HCT116 (cell line): ENCODE measurements around the gene UGGT2. TPM values are rescaled to one million over a fixed set of nuclear protein-coding genes. Genes with fewer than 3 reads are reported as not detected.
"Not testable (repeated sequence)": the region's sequence is repeated elsewhere in the genome, so short reads cannot be mapped to it uniquely, and the experiment has no call there.

Experiments
- ATAC-seq: fragments of 200-7000 bp; cut with Tn5 transposase; 2 replicates; pipeline ENCODE4 v1.9.1; 2020; ENCODE audit warnings: mild to moderate bottlenecking, moderate library complexity
- BruUV-seq: library from RNA; stranded (reverse); fragments of 400-500 nt; replicated peaks from 2 replicates; lab custom pipeline; 2021; lab: Mats Ljungman, UMichigan
- CTCF ChIA-PET: fragments of 300-600 bp; sonication (Branson Sonifier 250); formaldehyde crosslinking; loops from one replicate; lab custom pipeline; 2021; ENCODE audit warnings: antibody characterized with exemption; lab: Charles Lee
- POLR2A ChIA-PET: fragments of 300-600, 350-600 bp; sonication (Branson Sonifier 250); formaldehyde crosslinking; loops from one replicate; lab custom pipeline; 2021; ENCODE audit warnings: antibody characterized with exemption; lab: Charles Lee
- RAD21 ChIA-PET, 2 experiments: fragments of 300-600 bp; sonication (Branson Sonifier 250); formaldehyde crosslinking; loops; one replicate each; lab custom pipeline; 2023; ENCODE audit warnings: low total read pairs in 2 of 2; ENCODE audit not compliant: uncharacterized antibody in 2 of 2, unreplicated experiment in 2 of 2, low non-redundant PET in 1 of 2; lab: Charles Lee
- DNase-seq: peaks from one replicate; pipeline ENCODE4 v3.0.0-alpha.2; 2010; ENCODE audit warnings: low read depth, low spot score
- H2AFZ ChIP-seq: fragments of 200-600 bp; shearing (Covaris generic), sonication (generic); 2 replicates; pipeline ENCODE4 v1.6.1; 2017; ENCODE audit warnings: low read depth, mixed run types, mixed read lengths, antibody characterized with exemption, low read length; ENCODE audit not compliant: poor library complexity, severe bottlenecking
- H3K27ac ChIP-seq: 2 replicates; pipeline ENCODE4 v1.5.1; 2012; ENCODE audit warnings: low read depth, low read length
- H3K27me3 ChIP-seq: fragments of 200-600 bp; sonication (generic); 2 replicates; pipeline ENCODE4 v1.6.1; 2016; ENCODE audit warnings: mixed run types, low read length, mixed read lengths; ENCODE audit not compliant: insufficient read depth
- H3K36me3 ChIP-seq, 2 experiments: fragments of 200-500 bp in 1 of 2; fragments of 200-600 bp in 1 of 2; sonication (Bioruptor generic) in 1 of 2; sonication (generic) in 1 of 2; 2 replicates each; pipeline versions ENCODE4 v1.5.1 to v1.6.1; 2014 to 2016; ENCODE audit warnings: low read length in 2 of 2, inconsistent platforms in 1 of 2, mixed read lengths in 1 of 2, mixed run types in 1 of 2; ENCODE audit not compliant: insufficient read depth in 2 of 2, control insufficient read depth in 1 of 2
- H3K4me1 ChIP-seq, 2 experiments: fragments of 200-600 bp in 1 of 2; sonication (generic) in 1 of 2; 2 replicates each; pipeline versions ENCODE4 v1.5.1 to v1.6.1; 2012 to 2017; ENCODE audit warnings: low read length in 2 of 2, inconsistent platforms in 1 of 2, mild to moderate bottlenecking in 1 of 2, mixed read lengths in 1 of 2, mixed run types in 1 of 2, moderate library complexity in 1 of 2; ENCODE audit not compliant: insufficient read depth in 2 of 2, control insufficient read depth in 1 of 2
- H3K4me2 ChIP-seq: fragments of 200-600 bp; sonication (generic); 2 replicates; pipeline ENCODE4 v1.6.1; 2017; ENCODE audit warnings: mixed run types, low read length, mixed read lengths
- H3K4me3 ChIP-seq, 2 experiments: fragments of 200-600 bp in 1 of 2; sonication (generic) in 1 of 2; replicated peaks in 1 of 2; 2 replicates each; pipeline ENCODE4 v1.5.1; 2011 to 2016; ENCODE audit warnings: low read length in 2 of 2, control low read depth in 1 of 2, low read depth in 1 of 2, mild to moderate bottlenecking in 1 of 2, mixed read lengths in 1 of 2, mixed run types in 1 of 2
- H3K79me2 ChIP-seq: fragments of 200-600 bp; sonication (generic); 2 replicates; pipeline ENCODE4 v1.6.1; 2017; ENCODE audit warnings: mild to moderate bottlenecking, mixed run types, low read length, moderate library complexity, mixed read lengths; ENCODE audit not compliant: insufficient read depth
- H3K9ac ChIP-seq: fragments of 200-600 bp; sonication (generic); 2 replicates; pipeline ENCODE4 v1.6.1; 2016; ENCODE audit warnings: low read length, mixed read lengths
- H3K9me2 ChIP-seq: fragments of 200-600 bp; sonication (generic), shearing (Covaris generic); 2 replicates; pipeline ENCODE4 v1.6.1; 2017; ENCODE audit warnings: mixed run types, mild to moderate bottlenecking, moderate library complexity; ENCODE audit not compliant: insufficient read depth
- H3K9me3 ChIP-seq, 2 experiments: fragments of 200-500 bp in 1 of 2; fragments of 200-600 bp in 1 of 2; sonication (Bioruptor generic) in 1 of 2; sonication (generic) in 1 of 2; 2 replicates each; pipeline ENCODE4 v1.6.1; 2014 to 2017; ENCODE audit warnings: low read length in 2 of 2, mixed read lengths in 2 of 2, inconsistent platforms in 1 of 2, low read depth in 1 of 2, mild to moderate bottlenecking in 1 of 2, mixed run types in 1 of 2, moderate library complexity in 1 of 2; ENCODE audit not compliant: control insufficient read depth in 1 of 2, insufficient read depth in 1 of 2
- H4K20me1 ChIP-seq: fragments of 200-600 bp; sonication (generic), shearing (Covaris generic); 2 replicates; pipeline ENCODE4 v1.6.1; 2017; ENCODE audit warnings: mixed run types, mild to moderate bottlenecking, moderate library complexity; ENCODE audit not compliant: insufficient read depth
- CBX3 ChIP-seq: IDR thresholded peaks from 2 replicates; pipeline ENCODE4 v1.6.1; 2012; ENCODE audit warnings: low read depth
- CEBPB ChIP-seq: IDR thresholded peaks from 2 replicates; pipeline ENCODE4 v1.6.1; 2012; ENCODE audit warnings: low read depth
- EGR1 ChIP-seq: IDR thresholded peaks from 2 replicates; pipeline ENCODE4 v1.6.1; 2012; ENCODE audit warnings: low read depth
- ELF1 ChIP-seq: IDR thresholded peaks from 2 replicates; pipeline ENCODE4 v1.6.1; 2012; ENCODE audit warnings: low read depth, borderline replicate concordance
- FOSL1 ChIP-seq: IDR thresholded peaks from 2 replicates; pipeline ENCODE4 v1.6.1; 2012; ENCODE audit warnings: low read depth
- JUND ChIP-seq: IDR thresholded peaks from 2 replicates; pipeline ENCODE4 v1.6.1; 2012
- POLR2A ChIP-seq: IDR thresholded peaks from 2 replicates; pipeline ENCODE4 v1.7.0; 2011; ENCODE audit warnings: borderline replicate concordance; ENCODE audit not compliant: insufficient read depth, insufficient read length; ENCODE audit errors: extremely low read depth
- ZNF274 ChIP-seq: fragments of 200-500 bp; sonication (Bioruptor generic); IDR thresholded peaks from 2 replicates; pipeline ENCODE4 v1.6.1; 2014; ENCODE audit warnings: mild to moderate bottlenecking, low read depth, low read length, inconsistent platforms
- intact Hi-C: fragments of 100-400 bp; cut with micrococcal nuclease; formaldehyde crosslinking; loops from 2 replicates; pipeline ENCODE4 v1.10.0; 2022
- total RNA-seq: library from RNA; stranded (reverse); gene quantifications from one replicate; pipeline ENCODE4 v1.2.1, GENCODE V29; 2021; ENCODE audit not compliant: unreplicated experiment
- TF ChIP-seq, protein P1 (sequence below): IDR thresholded peaks from 2 replicates; pipeline ENCODE4 v1.6.1; 2012
- TF ChIP-seq, protein P2 (sequence below): IDR thresholded peaks from 2 replicates; pipeline ENCODE4 v1.6.1; 2011; ENCODE audit warnings: mild to moderate bottlenecking, low read length, moderate library complexity; ENCODE audit not compliant: insufficient replicate concordance; ENCODE audit errors: extremely low read depth
- TF ChIP-seq, protein P3 (sequence below), 3 experiments: fragments of 200-600 bp in 1 of 3; sonication (generic) in 1 of 3; IDR thresholded peaks in 2 of 3; conservative IDR thresholded peaks in 1 of 3; 2 replicates each; pipeline ENCODE4 v1.5.1; 2012 to 2017; ENCODE audit warnings: low read depth in 2 of 3, low read length in 2 of 3, antibody characterized with exemption in 1 of 3, borderline replicate concordance in 1 of 3, control low read depth in 1 of 3, mild to moderate bottlenecking in 1 of 3, mixed read lengths in 1 of 3, mixed run types in 1 of 3, moderate library complexity in 1 of 3; ENCODE audit not compliant: insufficient read depth in 1 of 3
- TF ChIP-seq, protein P4 (sequence below): IDR thresholded peaks from 2 replicates; pipeline ENCODE4 v1.6.1; 2012; ENCODE audit warnings: low read depth

UGGT2 gene
- total RNA-seq, 1 experiment from 2014 or later = 27.1 TPM

DNA sequence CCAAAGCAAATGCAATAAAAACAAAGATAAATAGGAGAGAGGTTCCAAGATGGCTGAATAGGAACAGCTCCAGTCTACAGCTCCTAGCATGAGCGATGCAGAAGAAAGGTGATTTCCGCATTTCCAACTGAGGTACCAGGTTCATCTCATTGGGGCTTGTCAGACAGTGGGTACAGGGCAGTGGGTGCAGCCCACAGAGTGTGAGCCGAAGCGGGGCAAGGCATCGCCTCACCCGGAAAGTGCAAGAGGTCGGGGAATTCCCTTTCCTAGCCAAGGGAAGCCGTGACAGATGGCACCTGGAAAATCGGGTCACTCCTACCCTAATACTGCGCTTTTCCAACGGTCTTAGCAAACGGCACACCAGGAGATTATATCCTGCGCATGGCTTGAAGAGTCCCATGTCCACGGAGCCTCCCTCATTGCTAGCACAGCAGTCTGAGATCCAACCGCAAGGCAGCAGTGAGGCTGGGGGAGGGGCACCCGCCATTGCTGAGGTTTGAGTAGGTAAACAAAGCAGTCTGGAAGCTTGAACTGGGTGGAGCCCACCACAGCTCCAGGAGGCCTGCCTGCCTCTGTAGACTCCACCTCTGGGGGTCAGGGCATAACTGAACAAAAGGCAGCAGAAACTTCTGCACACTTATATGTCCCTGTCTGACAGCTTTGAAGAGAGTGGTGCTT is 6.6 kb downstream of the UGGT2 start:
- H3K4me1 ChIP-seq, H3K27ac ChIP-seq, ATAC-seq, H3K36me3 ChIP-seq, RAD21 ChIA-PET, DNase-seq, H3K9ac ChIP-seq, BruUV-seq, H2AFZ ChIP-seq, CTCF ChIA-PET, H3K9me3 ChIP-seq, H3K4me3 ChIP-seq, intact Hi-C loops, H4K20me1 ChIP-seq, H3K27me3 ChIP-seq, H3K9me2 ChIP-seq, POLR2A ChIA-PET, H3K4me2 ChIP-seq: not testable (repeated sequence)
- peaks cover 70% of the 10 kb centered on the region for H3K79me2 ChIP-seq

DNA sequence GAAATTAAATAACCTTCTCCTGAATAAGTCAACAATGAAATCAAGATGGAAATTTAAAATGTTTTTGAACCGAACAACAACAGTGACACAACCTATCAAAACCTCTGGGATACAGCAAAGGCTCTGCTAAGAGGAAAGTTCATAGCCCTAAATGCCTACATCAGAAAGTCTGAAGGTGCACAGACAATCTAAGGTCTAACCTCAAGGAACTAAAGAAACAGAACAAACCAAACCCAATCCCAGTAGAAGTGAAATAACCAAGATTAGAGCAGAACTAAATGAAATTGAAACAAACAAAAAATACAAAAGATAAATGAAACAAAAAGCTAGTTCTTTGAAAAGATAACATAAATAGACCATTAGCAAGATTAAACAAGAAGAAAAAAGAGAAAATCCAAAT is 9.0 kb downstream of the UGGT2 start:
- Histone ChIP-seq H3K4me3 (no peak overlapping the region), H3K9me2 (no peaks in the 10 kb centered on the region), H3K79me2 (peaks cover 87% of the 10 kb centered on the region), H3K4me2 (no peak overlapping the region), H4K20me1 (no peaks in the 10 kb centered on the region), H3K9me3 (peaks cover 0 to 4% of the 10 kb centered on the region in 2 experiments; a peak in 1 of 4 replicates), H3K4me1 (no peaks in the 10 kb centered on the region), H3K36me3 (no peaks in the 10 kb centered on the region), H3K27ac (no peak overlapping the region), H3K27me3 (no peaks in the 10 kb centered on the region), H3K9ac (no peak overlapping the region), H2AFZ (no peak overlapping the region)
- ChIA-PET CTCF (no interaction called here), RAD21 (no interaction called here), POLR2A (no interaction called here)
- intact Hi-C loops = no loop called here
- ATAC-seq = no peak
- DNase-seq = no peak
- BruUV-seq = no TSS peak
- no peak for TF ChIP-seq CEBPB
- TF ChIP-seq, protein P1, sequence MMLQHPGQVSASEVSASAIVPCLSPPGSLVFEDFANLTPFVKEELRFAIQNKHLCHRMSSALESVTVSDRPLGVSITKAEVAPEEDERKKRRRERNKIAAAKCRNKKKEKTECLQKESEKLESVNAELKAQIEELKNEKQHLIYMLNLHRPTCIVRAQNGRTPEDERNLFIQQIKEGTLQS = no peak
- TF ChIP-seq, protein P2, sequence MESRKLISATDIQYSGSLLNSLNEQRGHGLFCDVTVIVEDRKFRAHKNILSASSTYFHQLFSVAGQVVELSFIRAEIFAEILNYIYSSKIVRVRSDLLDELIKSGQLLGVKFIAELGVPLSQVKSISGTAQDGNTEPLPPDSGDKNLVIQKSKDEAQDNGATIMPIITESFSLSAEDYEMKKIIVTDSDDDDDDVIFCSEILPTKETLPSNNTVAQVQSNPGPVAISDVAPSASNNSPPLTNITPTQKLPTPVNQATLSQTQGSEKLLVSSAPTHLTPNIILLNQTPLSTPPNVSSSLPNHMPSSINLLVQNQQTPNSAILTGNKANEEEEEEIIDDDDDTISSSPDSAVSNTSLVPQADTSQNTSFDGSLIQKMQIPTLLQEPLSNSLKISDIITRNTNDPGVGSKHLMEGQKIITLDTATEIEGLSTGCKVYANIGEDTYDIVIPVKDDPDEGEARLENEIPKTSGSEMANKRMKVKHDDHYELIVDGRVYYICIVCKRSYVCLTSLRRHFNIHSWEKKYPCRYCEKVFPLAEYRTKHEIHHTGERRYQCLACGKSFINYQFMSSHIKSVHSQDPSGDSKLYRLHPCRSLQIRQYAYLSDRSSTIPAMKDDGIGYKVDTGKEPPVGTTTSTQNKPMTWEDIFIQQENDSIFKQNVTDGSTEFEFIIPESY = no peak
- TF ChIP-seq CBX3 = no peak
- TF ChIP-seq, protein P3, sequence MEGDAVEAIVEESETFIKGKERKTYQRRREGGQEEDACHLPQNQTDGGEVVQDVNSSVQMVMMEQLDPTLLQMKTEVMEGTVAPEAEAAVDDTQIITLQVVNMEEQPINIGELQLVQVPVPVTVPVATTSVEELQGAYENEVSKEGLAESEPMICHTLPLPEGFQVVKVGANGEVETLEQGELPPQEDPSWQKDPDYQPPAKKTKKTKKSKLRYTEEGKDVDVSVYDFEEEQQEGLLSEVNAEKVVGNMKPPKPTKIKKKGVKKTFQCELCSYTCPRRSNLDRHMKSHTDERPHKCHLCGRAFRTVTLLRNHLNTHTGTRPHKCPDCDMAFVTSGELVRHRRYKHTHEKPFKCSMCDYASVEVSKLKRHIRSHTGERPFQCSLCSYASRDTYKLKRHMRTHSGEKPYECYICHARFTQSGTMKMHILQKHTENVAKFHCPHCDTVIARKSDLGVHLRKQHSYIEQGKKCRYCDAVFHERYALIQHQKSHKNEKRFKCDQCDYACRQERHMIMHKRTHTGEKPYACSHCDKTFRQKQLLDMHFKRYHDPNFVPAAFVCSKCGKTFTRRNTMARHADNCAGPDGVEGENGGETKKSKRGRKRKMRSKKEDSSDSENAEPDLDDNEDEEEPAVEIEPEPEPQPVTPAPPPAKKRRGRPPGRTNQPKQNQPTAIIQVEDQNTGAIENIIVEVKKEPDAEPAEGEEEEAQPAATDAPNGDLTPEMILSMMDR (IDR thresholded peaks at IDR 0.05 in 2 of 3, conservative IDR thresholded peaks at IDR 0.05 in 1 of 3; ENCODE audit: borderline replicate concordance in 1 of 3, insufficient read depth in 1 of 3, low read depth in 2 of 3, low read length in 2 of 3) = no peak
- no peak for TF ChIP-seq EGR1
- no peak for TF ChIP-seq ELF1
- TF ChIP-seq JUND = no peak
- no peak for TF ChIP-seq POLR2A
- no peak for TF ChIP-seq ZNF274
- TF ChIP-seq, protein P4, sequence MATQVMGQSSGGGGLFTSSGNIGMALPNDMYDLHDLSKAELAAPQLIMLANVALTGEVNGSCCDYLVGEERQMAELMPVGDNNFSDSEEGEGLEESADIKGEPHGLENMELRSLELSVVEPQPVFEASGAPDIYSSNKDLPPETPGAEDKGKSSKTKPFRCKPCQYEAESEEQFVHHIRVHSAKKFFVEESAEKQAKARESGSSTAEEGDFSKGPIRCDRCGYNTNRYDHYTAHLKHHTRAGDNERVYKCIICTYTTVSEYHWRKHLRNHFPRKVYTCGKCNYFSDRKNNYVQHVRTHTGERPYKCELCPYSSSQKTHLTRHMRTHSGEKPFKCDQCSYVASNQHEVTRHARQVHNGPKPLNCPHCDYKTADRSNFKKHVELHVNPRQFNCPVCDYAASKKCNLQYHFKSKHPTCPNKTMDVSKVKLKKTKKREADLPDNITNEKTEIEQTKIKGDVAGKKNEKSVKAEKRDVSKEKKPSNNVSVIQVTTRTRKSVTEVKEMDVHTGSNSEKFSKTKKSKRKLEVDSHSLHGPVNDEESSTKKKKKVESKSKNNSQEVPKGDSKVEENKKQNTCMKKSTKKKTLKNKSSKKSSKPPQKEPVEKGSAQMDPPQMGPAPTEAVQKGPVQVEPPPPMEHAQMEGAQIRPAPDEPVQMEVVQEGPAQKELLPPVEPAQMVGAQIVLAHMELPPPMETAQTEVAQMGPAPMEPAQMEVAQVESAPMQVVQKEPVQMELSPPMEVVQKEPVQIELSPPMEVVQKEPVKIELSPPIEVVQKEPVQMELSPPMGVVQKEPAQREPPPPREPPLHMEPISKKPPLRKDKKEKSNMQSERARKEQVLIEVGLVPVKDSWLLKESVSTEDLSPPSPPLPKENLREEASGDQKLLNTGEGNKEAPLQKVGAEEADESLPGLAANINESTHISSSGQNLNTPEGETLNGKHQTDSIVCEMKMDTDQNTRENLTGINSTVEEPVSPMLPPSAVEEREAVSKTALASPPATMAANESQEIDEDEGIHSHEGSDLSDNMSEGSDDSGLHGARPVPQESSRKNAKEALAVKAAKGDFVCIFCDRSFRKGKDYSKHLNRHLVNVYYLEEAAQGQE = no peak
- no peak for TF ChIP-seq FOSL1
